Ovary (tissue), 9 donors: ENCODE results near the gene IGLON5. TPM values are rescaled to one million over a fixed set of nuclear protein-coding genes. Genes with fewer than 3 reads are reported as not detected.
A peak's percentile ranks its signal among the peaks of the same experiment; 100 is the strongest.

ENCODE experiments used
- DNase-seq, 5 donors: peaks; one replicate each; pipeline ENCODE4 v3.0.0-alpha.2; 2019 to 2020
- H3K27ac ChIP-seq, 2 donors: fragments of 200-600 bp; one replicate each; pipeline versions ENCODE4 v1.5.1 to v1.8.0; 2019 to 2022
- H3K27me3 ChIP-seq: fragments of 200-600 bp; one replicate; pipeline ENCODE4 v1.8.0; 2022
- H3K36me3 ChIP-seq: fragments of 200-600 bp; sonication (generic); one replicate; pipeline ENCODE4 v1.5.1; 2019
- H3K4me1 ChIP-seq: one replicate; pipeline ENCODE4 v1.8.1; 2013; ENCODE audit warnings: mild to moderate bottlenecking, moderate library complexity; ENCODE audit not compliant: insufficient read depth
- H3K4me3 ChIP-seq: fragments of 200-600 bp; sonication (generic); one replicate; pipeline ENCODE4 v1.5.1; 2017
- H3K9me3 ChIP-seq, 2 donors: fragments of 200-600 bp in 1 of 2; sonication (generic) in 1 of 2; one replicate each; pipeline versions ENCODE4 v1.5.1 to v1.8.1; 2013 to 2019; ENCODE audit warnings: mild to moderate bottlenecking in 1 of 2, moderate library complexity in 1 of 2
- CTCF ChIP-seq, 3 donors: fragments of 450-650 bp in 2 of 3; fragments of 200-600 bp in 1 of 3; IDR thresholded peaks; one replicate each; pipeline versions ENCODE4 v1.5.1 to v1.8.0; 2016 to 2022; ENCODE audit warnings: antibody characterized with exemption in 3 of 3, mild to moderate bottlenecking in 1 of 3
- EP300 ChIP-seq: sonication (generic); formaldehyde crosslinking; IDR thresholded peaks from one replicate; pipeline ENCODE4 v1.6.1; 2017; ENCODE audit warnings: antibody characterized with exemption
- POLR2A ChIP-seq: fragments of 450-650 bp; IDR thresholded peaks from one replicate; pipeline ENCODE4 v1.6.1; 2017; ENCODE audit warnings: antibody characterized with exemption, mild to moderate bottlenecking, moderate library complexity
- WGBS, 3 donors: extraction: QIAGEN DNeasy Blood & Tissue Kit in 1 of 3; methylation state at CpG; one replicate each; pipeline versions ENCODE4 v1.1.5 to v1.1.7; 2013 to 2017; 5-methylcytosine and 5-hydroxymethylcytosine counted together
- intact Hi-C, 4 donors: fragments of 100-400 bp; cut with DNase I; formaldehyde crosslinking; loops; one replicate each; pipeline versions ENCODE4 v1.11.0 to v1.15.1; 2022 to 2023
- polyA plus RNA-seq, 2 donors: library from polyadenylated mRNA; stranded (reverse); fragments of 200-250 nt in 1 of 2; fragments of 350-450 nt in 1 of 2; fragmentation: Illumina TruSeq in 1 of 2; extraction: RNeasy Lipid Tissue Mini Kit (QIAGEN cat#74804) in 1 of 2; gene quantifications; one replicate each; pipeline ENCODE4 v1.2.3, GENCODE V29; 2013 to 2014
- total RNA-seq, 7 donors: library from RNA; depleted of rRNA in 2 of 7; stranded (reverse); fragments of >200 nt in 2 of 7; fragmentation: NEBNext Ultra II Directional in 3 of 7; extraction: Animal tissue kit (Norgen Biotek cat#: 25700) in 3 of 7; gene quantifications; one replicate each; pipeline versions ENCODE4 v1.1.0 to v1.2.4, GENCODE V29; 2016 to 2023
- donor health status: DM: no; HTN: no; CAD: no; lungs with moderate emphysema.
- donor health status: DM: no; HTN: no; CAD: no.
- donor health status: Bipolar disorder and iron deficiency.
- donor health status: DM: yes; HTN: yes; CAD: no.
- donor health status: DM: no; HTN: no; CAD: no.
- donor health status: DM: yes; HTN: yes; CAD: no.

The IGLON5 gene
- total and polyA plus RNA-seq, 9 donors, result 0.08 to 1.6 (median 0.29) TPM; not detected in 1

- H3K27ac ChIP-seq, result no peak overlapping the region
- H3K4me1 ChIP-seq, result peaks cover 6% of the 10 kb centered on the region
- H3K27me3 ChIP-seq, result no peaks in the 10 kb centered on the region
- 40 to 57% (median 41%) methylated on average over 14 of the region's 14 CpGs for WGBS, 3 donors
- H3K9me3 ChIP-seq, result no peaks in the 10 kb centered on the region
- TF ChIP-seq CTCF (IDR thresholded peaks at IDR 0.05) (no peak), POLR2A (no peak), EP300 (no peak)
- no peak overlapping the region for H3K4me3 ChIP-seq
- DNase-seq, result no peak
- intact Hi-C loops, result no loop called here
- no peaks in the 10 kb centered on the region for H3K36me3 ChIP-seq
Observed at GRCh38 chr19:51319649-51320279, 8.3 kb downstream of the IGLON5 start.

GRCh38 chr19:51320280-51320657 lies 8.8 kb downstream of the IGLON5 start:
- Histone ChIP-seq H3K4me3 (no peak overlapping the region), H3K27me3 (no peaks in the 10 kb centered on the region), H3K4me1 (peaks cover 6% of the 10 kb centered on the region), H3K9me3 (no peaks in the 10 kb centered on the region), H3K36me3 (no peaks in the 10 kb centered on the region), H3K27ac (no peak overlapping the region)
- intact Hi-C loops, result no loop called here
- peak in 3 of 5 donors; percentile 40 to 63 (median 53) for DNase-seq
- no peak for TF ChIP-seq CTCF (IDR thresholded peaks at IDR 0.05)
- TF ChIP-seq EP300, result no peak
- no peak for TF ChIP-seq POLR2A
- WGBS, 3 donors, result 1 to 5% (median 4%) methylated on average over 14 of the region's 14 CpGs

- no peak for DNase-seq
- Histone ChIP-seq H3K4me3 (no peak overlapping the region), H3K27ac (no peak overlapping the region), H3K4me1 (peaks cover 6% of the 10 kb centered on the region), H3K36me3 (no peaks in the 10 kb centered on the region), H3K27me3 (no peaks in the 10 kb centered on the region), H3K9me3 (no peaks in the 10 kb centered on the region)
- 50 to 69% (median 59%) methylated on average over 14 of the region's 14 CpGs for WGBS, 3 donors
- intact Hi-C loops, result no loop called here
- TF ChIP-seq EP300 (no peak), CTCF (IDR thresholded peaks at IDR 0.05) (no peak), POLR2A (no peak)
Observed at GRCh38 chr19:51321799-51322198, 10.4 kb downstream of the IGLON5 start.

GRCh38 chr19:51323481-51324166 lies 12.2 kb downstream of the IGLON5 start:
- no peak for DNase-seq
- TF ChIP-seq CTCF (IDR thresholded peaks at IDR 0.05) (no peak), POLR2A (no peak), EP300 (no peak)
- WGBS, 3 donors, result 48 to 61% (median 61%) methylated on average over 29 of the region's 29 CpGs
- H3K9me3 ChIP-seq, result no peaks in the 10 kb centered on the region
- H3K4me1 ChIP-seq, result peaks cover 8% of the 10 kb centered on the region
- H3K27me3 ChIP-seq, result no peaks in the 10 kb centered on the region
- intact Hi-C loops, result no loop called here
- no peak overlapping the region for H3K27ac ChIP-seq
- no peaks in the 10 kb centered on the region for H3K36me3 ChIP-seq
- H3K4me3 ChIP-seq, result no peak overlapping the region
